ENCODE results near the gene PER2. TPM values are rescaled to one million over a fixed set of nuclear protein-coding genes. Genes with fewer than 3 reads are reported as not detected.
A peak's percentile ranks its signal among the peaks of the same experiment; 100 is the strongest.

PER2 gene
- total RNA-seq, 4 donors from 2014 or later, result 5.3 to 36.4 (median 15.4) TPM

DNA sequence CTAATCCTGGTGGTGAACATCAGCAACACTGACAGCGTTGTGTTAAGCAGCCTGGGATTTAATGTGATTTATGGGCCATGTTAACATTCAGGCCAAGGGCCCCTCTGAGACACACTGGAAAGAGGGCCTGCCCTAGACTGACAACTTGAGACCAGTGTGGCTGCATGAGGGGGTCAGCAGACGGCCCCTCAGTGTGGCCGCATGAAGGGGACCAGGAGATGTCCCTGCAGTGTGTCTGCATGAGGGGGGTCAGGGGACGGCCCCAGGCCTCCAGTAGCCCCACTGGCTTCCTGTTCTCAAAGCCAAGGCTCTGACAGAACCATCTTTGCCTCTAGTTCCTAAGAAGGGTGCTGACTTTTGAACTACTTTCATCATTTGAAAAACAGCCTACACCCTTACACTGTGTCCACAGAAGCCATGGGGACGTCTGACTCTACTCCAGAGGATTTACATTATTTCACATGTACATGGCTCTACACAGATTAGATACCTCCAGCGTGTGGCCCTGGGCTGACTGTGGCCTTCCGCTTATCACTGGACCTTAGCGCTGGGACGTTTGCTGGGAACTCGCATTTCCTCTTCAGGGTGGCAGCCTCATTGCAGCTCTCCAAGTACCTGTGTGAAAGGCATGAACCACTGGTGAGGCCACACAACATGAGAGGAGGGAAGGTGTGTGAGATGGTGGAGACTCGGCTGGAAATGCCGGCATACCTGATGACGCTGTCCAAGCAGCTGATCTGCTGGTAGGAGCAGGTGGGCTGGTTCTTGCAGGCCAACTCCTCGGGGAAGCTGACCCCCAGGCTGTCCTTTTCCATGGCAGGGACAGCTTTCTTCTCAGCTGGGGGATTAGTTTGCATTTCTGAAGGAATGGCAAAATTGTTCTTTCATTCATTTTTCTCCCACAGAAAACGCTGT lies 30.4 kb downstream of the PER2 start:
- ATAC-seq (ENCODE audit: low FRiP score) (no peak), DNase-seq (ENCODE audit: low spot score) (no peak)
- TF ChIP-seq, protein P1, sequence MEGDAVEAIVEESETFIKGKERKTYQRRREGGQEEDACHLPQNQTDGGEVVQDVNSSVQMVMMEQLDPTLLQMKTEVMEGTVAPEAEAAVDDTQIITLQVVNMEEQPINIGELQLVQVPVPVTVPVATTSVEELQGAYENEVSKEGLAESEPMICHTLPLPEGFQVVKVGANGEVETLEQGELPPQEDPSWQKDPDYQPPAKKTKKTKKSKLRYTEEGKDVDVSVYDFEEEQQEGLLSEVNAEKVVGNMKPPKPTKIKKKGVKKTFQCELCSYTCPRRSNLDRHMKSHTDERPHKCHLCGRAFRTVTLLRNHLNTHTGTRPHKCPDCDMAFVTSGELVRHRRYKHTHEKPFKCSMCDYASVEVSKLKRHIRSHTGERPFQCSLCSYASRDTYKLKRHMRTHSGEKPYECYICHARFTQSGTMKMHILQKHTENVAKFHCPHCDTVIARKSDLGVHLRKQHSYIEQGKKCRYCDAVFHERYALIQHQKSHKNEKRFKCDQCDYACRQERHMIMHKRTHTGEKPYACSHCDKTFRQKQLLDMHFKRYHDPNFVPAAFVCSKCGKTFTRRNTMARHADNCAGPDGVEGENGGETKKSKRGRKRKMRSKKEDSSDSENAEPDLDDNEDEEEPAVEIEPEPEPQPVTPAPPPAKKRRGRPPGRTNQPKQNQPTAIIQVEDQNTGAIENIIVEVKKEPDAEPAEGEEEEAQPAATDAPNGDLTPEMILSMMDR (IDR thresholded peaks at IDR 0.05), result no peak

DNA sequence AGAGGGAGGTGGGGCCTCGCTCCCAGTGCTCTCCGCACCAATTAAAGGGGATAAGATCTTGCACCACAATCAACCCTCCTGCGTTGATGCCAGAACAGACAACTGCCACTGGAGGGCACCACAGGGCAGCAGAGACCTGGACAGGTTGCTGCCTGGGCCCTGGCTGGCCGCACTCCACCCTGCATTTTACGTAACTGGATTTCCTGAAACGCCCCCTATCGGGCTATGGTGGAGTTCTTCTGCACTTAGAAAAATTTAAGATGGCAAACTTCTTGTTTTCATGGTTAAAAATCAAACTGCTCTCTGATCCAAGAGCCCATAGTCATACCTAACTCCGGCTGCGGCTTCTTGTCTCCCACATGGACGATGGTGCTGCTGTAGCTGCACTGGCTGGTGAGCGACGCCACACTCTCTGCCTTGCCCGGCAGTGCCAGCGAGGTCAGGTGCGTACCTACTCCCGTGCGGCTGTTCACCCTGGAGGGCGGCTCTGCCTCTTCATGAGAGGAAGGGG lies 31.8 kb downstream of the PER2 start:
- TF ChIP-seq, protein P1 (IDR thresholded peaks at IDR 0.05), result peak in 1 of 3 donors; percentile 7
- DNase-seq (ENCODE audit: low spot score), result no peak
- ATAC-seq (ENCODE audit: low FRiP score), result no peak

DNA sequence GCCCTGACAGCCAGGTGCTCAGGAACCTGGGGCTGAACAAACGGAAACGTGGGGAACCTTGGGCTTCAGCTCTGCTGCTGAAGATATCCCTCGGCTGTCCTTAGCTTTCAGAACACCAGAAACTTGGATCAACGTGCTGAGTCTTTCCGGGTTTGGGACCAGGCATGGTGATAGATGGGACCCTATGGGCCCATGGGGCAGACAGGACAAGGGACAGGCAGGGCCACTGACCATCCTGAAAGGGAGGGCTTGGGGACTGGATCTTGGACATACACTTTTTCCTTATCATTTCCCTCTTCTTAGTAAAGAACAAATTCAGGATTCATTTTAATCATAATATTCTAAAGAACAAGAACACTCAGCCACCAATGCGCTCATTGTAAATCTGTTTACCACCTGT lies 32.3 kb downstream of the PER2 start:
- no peak for DNase-seq (ENCODE audit: low spot score)
- no peak for ATAC-seq (ENCODE audit: low FRiP score)
- TF ChIP-seq, protein P1 (IDR thresholded peaks at IDR 0.05), result no peak

DNA sequence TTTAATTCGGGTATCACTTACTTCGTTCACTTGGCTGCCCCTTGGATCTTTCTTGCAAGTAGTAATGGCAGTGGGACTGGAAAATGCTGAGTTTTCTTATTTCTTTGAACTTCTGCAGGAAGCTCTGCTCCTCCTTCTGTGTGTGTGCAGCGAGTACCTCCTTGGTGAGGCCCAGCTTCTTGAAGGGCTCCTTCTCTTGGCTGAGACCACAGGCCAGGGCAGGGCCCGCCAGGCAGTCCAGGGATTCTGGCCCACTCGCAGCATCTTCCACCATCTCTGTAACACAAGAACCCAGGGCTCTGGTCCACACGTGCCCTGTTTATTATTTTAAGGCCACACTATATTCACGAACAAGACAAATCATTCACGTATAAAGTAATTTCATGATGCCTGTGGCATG lies 32.8 kb downstream of the PER2 start:
- TF ChIP-seq, protein P1 (IDR thresholded peaks at IDR 0.05), result no peak
- DNase-seq (ENCODE audit: low spot score), result no peak

DNA sequence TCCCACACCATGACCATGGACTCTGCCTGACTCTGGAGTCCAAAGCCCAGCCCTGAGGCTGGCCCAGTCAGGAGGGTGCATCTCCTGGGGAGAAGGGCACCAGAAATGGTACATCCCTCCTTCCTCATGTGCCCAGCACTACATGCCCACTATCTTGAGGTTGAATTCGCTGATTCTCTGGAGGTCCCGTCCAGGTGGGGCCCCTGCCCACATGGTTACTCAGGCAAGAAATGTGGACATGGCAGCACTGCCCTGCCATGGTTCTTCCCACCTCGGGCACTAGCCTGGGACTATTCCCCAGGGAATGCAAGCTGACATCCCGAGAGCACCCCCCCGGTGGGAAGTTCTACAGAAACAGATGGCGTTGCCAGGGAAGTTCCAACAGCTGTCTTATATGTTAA lies 33.3 kb downstream of the PER2 start:
- TF ChIP-seq, protein P1 (IDR thresholded peaks at IDR 0.05), result no peak
- no peak for ATAC-seq (ENCODE audit: low FRiP score)
- no peak for DNase-seq (ENCODE audit: low spot score)

More for the DNA sequence above, 32.8 kb downstream of the PER2 start:
- ATAC-seq (ENCODE audit: low FRiP score), result no peak

DNA sequence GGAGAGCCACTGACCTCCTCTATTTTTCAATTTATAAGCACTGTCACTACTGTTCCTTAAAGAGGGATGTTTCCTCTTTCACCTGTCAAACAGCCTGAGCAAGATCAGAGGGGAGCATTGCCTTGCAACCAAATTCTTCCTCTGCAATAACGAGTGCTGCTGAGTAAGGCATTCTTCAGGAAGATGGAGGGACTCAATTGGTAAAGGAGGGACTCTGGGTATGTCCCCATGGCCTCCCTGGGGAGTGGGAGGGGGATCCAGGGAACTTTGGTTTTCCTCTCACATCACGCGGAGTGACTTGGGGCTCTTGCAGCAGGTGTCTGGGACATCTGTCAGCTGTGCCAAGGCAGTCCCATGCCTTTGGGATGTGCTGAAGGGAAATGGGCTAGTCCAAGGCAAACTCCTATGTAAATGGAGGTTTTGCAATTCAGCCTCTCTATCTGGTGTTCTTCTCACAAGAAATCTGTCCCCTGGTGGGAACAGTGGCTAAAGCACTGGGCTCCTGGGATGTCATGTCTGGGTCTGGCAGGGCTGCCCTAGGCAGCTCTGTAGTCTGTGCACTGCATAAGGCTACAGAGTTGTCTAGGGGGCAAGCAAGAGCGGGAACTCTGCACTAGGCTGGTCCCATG lies 34.2 kb downstream of the PER2 start:
- ATAC-seq (ENCODE audit: low FRiP score), result no peak
- TF ChIP-seq, protein P1 (IDR thresholded peaks at IDR 0.05), result no peak
- no peak for DNase-seq (ENCODE audit: low spot score)
